Lower lobe of right lung (tissue), 2 donors: ENCODE data around the gene RHOU. TPM values are rescaled to one million over a fixed set of nuclear protein-coding genes. Genes with fewer than 3 reads are reported as not detected.

Source experiments
- ATAC-seq, 2 donors: fragments of 200-7000 bp; cut with Tn5 transposase; one replicate each; pipeline ENCODE4 v1.9.1; 2020 to 2022; ENCODE audit warnings: mild to moderate bottlenecking in 2 of 2, moderate library complexity in 2 of 2
- DNase-seq: peaks from one replicate; pipeline ENCODE4 v3.0.0-alpha.2; 2020
- H3K27ac ChIP-seq: fragments of 200-600 bp; one replicate; pipeline ENCODE4 v1.8.0; 2022
- H3K27me3 ChIP-seq: fragments of 200-600 bp; one replicate; pipeline ENCODE4 v1.8.0; 2022; ENCODE audit warnings: low read depth
- H3K36me3 ChIP-seq: fragments of 200-600 bp; one replicate; pipeline ENCODE4 v1.8.0; 2022; ENCODE audit warnings: mild to moderate bottlenecking
- H3K4me1 ChIP-seq: fragments of 200-600 bp; one replicate; pipeline ENCODE4 v1.8.0; 2022
- H3K4me3 ChIP-seq: fragments of 200-600 bp; one replicate; pipeline ENCODE4 v1.8.0; 2022; ENCODE audit warnings: mild to moderate bottlenecking
- H3K9me3 ChIP-seq: fragments of 200-600 bp; one replicate; pipeline ENCODE4 v1.8.0; 2022
- intact Hi-C: fragments of 100-400 bp; cut with DNase I; formaldehyde crosslinking; loops from one replicate; pipeline ENCODE4 v1.11.0; 2022
- total RNA-seq: library from RNA; stranded (reverse); fragmentation: NEBNext Ultra II Directional; extraction: Animal tissue kit (Norgen Biotek cat#: 25700); gene quantifications from one replicate; pipeline ENCODE4 v1.2.1, GENCODE V29; 2021
- TF ChIP-seq, protein P1 (sequence below): fragments of 200-600 bp; IDR thresholded peaks from one replicate; pipeline ENCODE4 v1.8.0; 2022; ENCODE audit warnings: antibody characterized with exemption, mild to moderate bottlenecking
- donor health status: DM: no; HTN: yes; CAD: no; lungs with severe emphysema.

The RHOU gene
- total RNA-seq, 1 donor from 2014 or later = 22.9 TPM

DNA sequence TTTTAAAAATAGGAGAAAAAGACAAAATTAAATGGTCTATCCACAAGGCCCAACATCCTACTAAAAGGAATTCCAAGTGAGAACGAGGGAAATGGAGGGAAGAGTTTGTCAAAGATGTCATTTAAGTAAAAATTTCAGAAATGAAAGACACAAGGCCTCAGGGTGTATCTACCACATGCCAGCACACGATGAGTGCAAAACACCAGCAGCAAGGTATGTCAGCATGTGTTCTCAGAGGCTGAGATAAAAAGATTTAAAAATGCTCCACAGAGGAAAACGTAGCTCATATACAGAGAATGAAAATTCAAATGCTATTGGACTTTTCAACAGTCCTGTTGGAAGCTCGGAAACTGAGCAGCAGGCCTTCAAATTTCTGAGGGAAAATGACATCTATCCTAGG, 42.0 kb downstream of the RHOU start:
- Histone ChIP-seq H3K4me1 (peaks cover 6% of the 10 kb centered on the region), H3K27ac (no peak overlapping the region), H3K4me3 (no peak overlapping the region), H3K36me3 (no peaks in the 10 kb centered on the region), H3K9me3 (no peaks in the 10 kb centered on the region), H3K27me3 (no peaks in the 10 kb centered on the region)
- no peak for ATAC-seq
- DNase-seq = no peak
- intact Hi-C loops = no loop called here
- TF ChIP-seq, protein P1, sequence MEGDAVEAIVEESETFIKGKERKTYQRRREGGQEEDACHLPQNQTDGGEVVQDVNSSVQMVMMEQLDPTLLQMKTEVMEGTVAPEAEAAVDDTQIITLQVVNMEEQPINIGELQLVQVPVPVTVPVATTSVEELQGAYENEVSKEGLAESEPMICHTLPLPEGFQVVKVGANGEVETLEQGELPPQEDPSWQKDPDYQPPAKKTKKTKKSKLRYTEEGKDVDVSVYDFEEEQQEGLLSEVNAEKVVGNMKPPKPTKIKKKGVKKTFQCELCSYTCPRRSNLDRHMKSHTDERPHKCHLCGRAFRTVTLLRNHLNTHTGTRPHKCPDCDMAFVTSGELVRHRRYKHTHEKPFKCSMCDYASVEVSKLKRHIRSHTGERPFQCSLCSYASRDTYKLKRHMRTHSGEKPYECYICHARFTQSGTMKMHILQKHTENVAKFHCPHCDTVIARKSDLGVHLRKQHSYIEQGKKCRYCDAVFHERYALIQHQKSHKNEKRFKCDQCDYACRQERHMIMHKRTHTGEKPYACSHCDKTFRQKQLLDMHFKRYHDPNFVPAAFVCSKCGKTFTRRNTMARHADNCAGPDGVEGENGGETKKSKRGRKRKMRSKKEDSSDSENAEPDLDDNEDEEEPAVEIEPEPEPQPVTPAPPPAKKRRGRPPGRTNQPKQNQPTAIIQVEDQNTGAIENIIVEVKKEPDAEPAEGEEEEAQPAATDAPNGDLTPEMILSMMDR = no peak

DNA sequence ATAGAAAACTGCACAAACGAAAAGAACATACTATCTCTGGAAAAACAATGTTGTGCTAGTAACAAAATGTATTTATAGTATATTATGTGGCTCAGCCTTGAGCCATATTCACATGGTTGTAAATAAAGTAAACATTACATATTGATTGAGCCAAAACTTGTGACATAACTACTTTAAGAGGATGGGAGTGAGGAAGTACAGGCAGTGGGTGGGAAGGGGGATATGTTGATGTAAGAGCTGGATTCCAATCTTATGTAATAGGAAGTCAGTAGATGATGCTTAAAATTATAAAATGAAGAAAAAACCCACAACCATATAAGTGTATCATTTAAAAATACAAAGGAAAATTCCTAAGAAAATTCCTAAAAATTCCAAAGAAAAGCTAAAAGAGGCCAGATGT, 42.7 kb downstream of the RHOU start:
- intact Hi-C loops = no loop called here
- Histone ChIP-seq H3K36me3 (no peaks in the 10 kb centered on the region), H3K9me3 (no peaks in the 10 kb centered on the region), H3K4me1 (peaks cover 6% of the 10 kb centered on the region), H3K4me3 (no peak overlapping the region), H3K27me3 (no peaks in the 10 kb centered on the region), H3K27ac (no peak overlapping the region)
- TF ChIP-seq, protein P1 = no peak
- no peak for ATAC-seq
- DNase-seq = no peak

DNA sequence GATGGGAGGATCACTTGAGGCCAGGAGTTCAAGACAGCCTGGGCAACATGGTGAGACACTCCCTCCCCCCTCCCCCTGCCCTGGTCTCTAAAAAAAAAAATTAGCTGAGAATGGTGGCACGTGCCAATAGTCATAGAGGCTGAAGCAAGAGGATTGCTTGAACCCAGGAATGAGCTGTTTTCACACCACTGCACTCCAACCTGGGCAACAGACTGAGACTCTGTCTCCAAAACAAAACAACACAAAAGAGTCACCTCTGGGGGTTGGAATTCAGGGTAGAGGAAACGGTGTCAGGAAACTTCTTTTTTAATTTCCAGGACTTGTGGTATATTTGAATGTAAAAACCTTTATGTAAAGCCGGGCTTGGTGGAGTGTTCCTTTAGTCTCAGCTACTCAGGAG, 43.2 kb downstream of the RHOU start:
- H3K4me1 ChIP-seq = peaks cover 6% of the 10 kb centered on the region
- no peaks in the 10 kb centered on the region for H3K27me3 ChIP-seq
- no peak for ATAC-seq
- no peak overlapping the region for H3K27ac ChIP-seq
- intact Hi-C loops = no loop called here
- TF ChIP-seq, protein P1 = no peak
- H3K9me3 ChIP-seq = no peaks in the 10 kb centered on the region
- H3K4me3 ChIP-seq = no peak overlapping the region
- no peak for DNase-seq
- no peaks in the 10 kb centered on the region for H3K36me3 ChIP-seq

DNA sequence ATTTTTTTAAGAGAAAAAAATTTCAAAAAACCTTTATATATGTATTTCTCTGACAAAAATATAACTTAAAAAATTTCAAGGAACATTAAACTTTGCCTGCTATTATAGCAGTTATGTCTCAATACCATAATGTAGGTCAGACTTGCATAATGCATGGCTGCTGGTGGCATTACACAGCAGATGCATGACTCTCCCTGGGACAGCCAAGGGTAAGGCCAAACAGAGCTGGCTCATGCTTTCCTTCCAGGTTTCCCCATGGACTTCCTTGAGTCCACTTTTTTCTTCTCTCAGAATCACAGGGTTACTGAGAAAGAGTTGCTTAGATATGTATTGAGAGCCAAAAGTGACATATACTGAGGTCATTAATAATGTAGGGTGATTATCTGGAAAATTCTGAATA, 43.7 kb downstream of the RHOU start:
- DNase-seq (no peak), ATAC-seq (peak in 1 of 2 donors; percentile 40)
- no peaks in the 10 kb centered on the region for H3K9me3 ChIP-seq
- H3K36me3 ChIP-seq = no peaks in the 10 kb centered on the region
- H3K27ac ChIP-seq = no peak overlapping the region
- H3K27me3 ChIP-seq = no peaks in the 10 kb centered on the region
- intact Hi-C loops = no loop called here
- peaks cover 6% of the 10 kb centered on the region for H3K4me1 ChIP-seq
- no peak overlapping the region for H3K4me3 ChIP-seq
- TF ChIP-seq, protein P1 = no peak

DNA sequence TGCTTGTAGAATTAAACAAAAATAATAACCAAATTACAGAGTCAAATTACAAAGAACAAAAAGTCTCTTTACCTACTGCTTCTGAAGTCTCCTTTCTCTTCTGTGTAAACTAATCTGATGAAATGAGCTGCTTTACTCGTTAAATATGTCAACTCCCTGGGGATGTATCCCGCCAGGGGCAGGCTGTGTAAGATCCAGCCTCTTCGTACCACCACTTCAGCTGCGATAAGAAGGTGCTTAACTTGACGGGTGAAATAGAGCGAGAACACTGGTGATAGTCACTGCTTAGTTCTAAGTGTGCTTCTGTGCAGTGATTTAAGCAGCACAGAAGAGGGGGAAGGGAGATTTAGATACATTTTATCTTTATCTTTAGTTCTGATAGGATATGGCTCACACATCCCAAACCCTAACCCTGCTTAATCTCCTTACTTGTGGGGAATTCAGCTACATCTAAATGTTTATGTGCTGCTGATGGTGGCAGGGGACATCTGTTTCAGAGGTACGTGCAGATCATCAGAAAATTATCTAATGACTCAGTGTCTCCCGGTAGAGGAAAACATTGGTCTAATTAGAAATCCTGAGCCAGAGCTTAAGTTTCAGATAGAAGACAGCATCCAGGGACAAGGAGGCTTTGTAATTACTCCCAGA, 46.0 kb downstream of the RHOU start:
- no peaks in the 10 kb centered on the region for H3K27me3 ChIP-seq
- no peaks in the 10 kb centered on the region for H3K9me3 ChIP-seq
- intact Hi-C loops = no loop called here
- H3K27ac ChIP-seq = no peak overlapping the region
- peaks cover 11% of the 10 kb centered on the region for H3K4me1 ChIP-seq
- no peak overlapping the region for H3K4me3 ChIP-seq
- DNase-seq (peak; percentile 57), ATAC-seq (peak; percentile 79 to 89)
- H3K36me3 ChIP-seq = no peaks in the 10 kb centered on the region
- TF ChIP-seq, protein P1 = no peak
